H1 (cell line): ENCODE measurements around the gene TTC38. TPM values are rescaled to one million over a fixed set of nuclear protein-coding genes. Genes with fewer than 3 reads are reported as not detected.

Experiments used
- ATF2 ChIP-seq: IDR thresholded peaks from 2 replicates; pipeline ENCODE4 v1.6.1; 2012; ENCODE audit warnings: low read length, inconsistent platforms
- CHD2 ChIP-seq: IDR thresholded peaks from 2 replicates; pipeline ENCODE4 v1.6.1; 2012; ENCODE audit warnings: low read length, improper control_type of control experiment
- CHD7 ChIP-seq: fragments of 300-600 bp; sonication (generic); IDR thresholded peaks from 2 replicates; pipeline ENCODE4 v1.7.1; 2012; ENCODE audit warnings: low read length, moderate library complexity, mild to moderate bottlenecking, inconsistent platforms; ENCODE audit not compliant: insufficient replicate concordance
- RAD21 ChIP-seq, 2 experiments: IDR thresholded peaks in 1 of 2; conservative IDR thresholded peaks in 1 of 2; 2 replicates each; pipeline ENCODE4 v1.6.1; 2011; ENCODE audit warnings: low read depth in 2 of 2, low read length in 2 of 2, improper control_type of control experiment in 1 of 2, inconsistent platforms in 1 of 2, mild to moderate bottlenecking in 1 of 2, moderate library complexity in 1 of 2
- RNF2 ChIP-seq: fragments of 200-900, 300-1000 bp; sonication (generic); IDR thresholded peaks from 2 replicates; pipeline ENCODE4 v1.7.1; 2016; ENCODE audit warnings: borderline replicate concordance, low read depth, mild to moderate bottlenecking, antibody characterized with exemption, low read length; ENCODE audit not compliant: poor library complexity, severe bottlenecking; ENCODE audit errors: missing control alignments
- polyA plus RNA-seq, 7 experiments: library from polyadenylated mRNA; depleted of rRNA in 3 of 7; stranded (reverse) in 5 of 7; unstranded in 2 of 7; fragments of >200 nt in 5 of 7; fragments of 200-250 nt in 2 of 7; gene quantifications; 1 replicate in 5 of 7; 2 replicates in 1 of 7; 4 replicates in 1 of 7; pipeline versions ENCODE4 v1.2.1 to v1.2.3, GENCODE V29; 2011 to 2013; ENCODE audit warnings: missing spikeins in 2 of 7, mixed read lengths in 2 of 7
- total RNA-seq: library from RNA; stranded (reverse); fragmentation: NEBNext Ultra II Directional; extraction: Animal tissue kit (Norgen Biotek cat#: 25700); gene quantifications from 2 replicates; pipeline ENCODE4 v1.2.1, GENCODE V29; 2021

The TTC38 gene
- total and polyA plus RNA-seq, 2 of the 8 experiments (the other 6 are each of a cell fraction or from before 2014, with no cell fraction given), result 25.3 to 34.8 TPM

- TF ChIP-seq CHD7 (no peak), CHD2 (no peak), ATF2 (no peak), RNF2 (no peak), RAD21 (IDR thresholded peaks at IDR 0.05 in 1 of 2, conservative IDR thresholded peaks at IDR 0.05 in 1 of 2; ENCODE audit: low read depth in 2 of 2, low read length in 2 of 2) (no peak)
Observed at GRCh38 chr22:46320166-46320710, 52.4 kb downstream of the TTC38 start (continued).
